Heart left ventricle (tissue), 16 donors: ENCODE results near the gene PCSK1. TPM values are rescaled to one million over a fixed set of nuclear protein-coding genes. Genes with fewer than 3 reads are reported as not detected.

Source experiments
- ATAC-seq, 4 donors: fragments of 200-7000 bp; cut with Tn5 transposase; one replicate each; pipeline ENCODE4 v1.9.1; 2020 to 2022; ENCODE audit warnings: moderate library complexity in 4 of 4, mild to moderate bottlenecking in 3 of 4, moderate number of reproducible peaks in 1 of 4
- DNase-seq, 5 donors: peaks; one replicate each; pipeline ENCODE4 v3.0.0-alpha.2; 2020
- H3K27ac ChIP-seq, 12 donors: fragments of 200-600 bp; sonication (generic) in 4 of 12; one replicate each; pipeline versions ENCODE4 v1.5.0 to v1.8.0; 2016 to 2022; ENCODE audit warnings: mild to moderate bottlenecking in 2 of 12
- H3K27me3 ChIP-seq, 9 donors: fragments of 200-600 bp; sonication (generic) in 2 of 9; one replicate each; pipeline versions ENCODE4 v1.5.1 to v1.8.0; 2016 to 2022; ENCODE audit warnings: mild to moderate bottlenecking in 3 of 9
- H3K36me3 ChIP-seq, 9 donors: fragments of 200-600 bp; sonication (generic) in 2 of 9; one replicate each; pipeline versions ENCODE4 v1.5.0 to v1.8.0; 2018 to 2022; ENCODE audit warnings: mild to moderate bottlenecking in 2 of 9
- H3K4me1 ChIP-seq, 12 donors: fragments of 200-600 bp; sonication (generic) in 4 of 12; one replicate each; pipeline versions ENCODE4 v1.5.0 to v1.8.0; 2016 to 2022; ENCODE audit warnings: mild to moderate bottlenecking in 3 of 12
- H3K4me3 ChIP-seq, 12 donors: fragments of 200-600 bp; sonication (generic) in 4 of 12; one replicate each; pipeline versions ENCODE4 v1.5.0 to v1.8.0; 2017 to 2022; ENCODE audit warnings: mild to moderate bottlenecking in 9 of 12, moderate library complexity in 4 of 12
- H3K9me3 ChIP-seq, 12 donors: fragments of 200-600 bp; sonication (generic) in 4 of 12; one replicate each; pipeline versions ENCODE4 v1.5.0 to v1.8.0; 2016 to 2022; ENCODE audit warnings: mild to moderate bottlenecking in 1 of 12
- CTCF ChIP-seq, 12 donors: fragments of 200-600 bp; sonication (generic) in 4 of 12; IDR thresholded peaks; one replicate each; pipeline versions ENCODE4 v1.5.0 to v1.8.0; 2018 to 2022; ENCODE audit warnings: antibody characterized with exemption in 12 of 12, mild to moderate bottlenecking in 5 of 12
- POLR2A ChIP-seq, 2 donors: fragments of 450-650 bp; IDR thresholded peaks; one replicate each; pipeline ENCODE4 v1.6.1; 2017; ENCODE audit warnings: antibody characterized with exemption in 2 of 2, mild to moderate bottlenecking in 2 of 2, moderate library complexity in 2 of 2
- WGBS, 4 donors: extraction: QIAGEN DNeasy Blood & Tissue Kit in 2 of 4; methylation state at CpG; one replicate each; pipeline versions ENCODE4 v1.1.5 to v1.1.7; 2013 to 2018; 5-methylcytosine and 5-hydroxymethylcytosine counted together
- intact Hi-C, 10 donors: fragments of 100-400 bp; cut with DNase I; formaldehyde crosslinking; loops; one replicate each; pipeline versions ENCODE4 v1.11.1 to v1.14.2; 2022
- polyA plus RNA-seq, 2 donors: library from polyadenylated mRNA; stranded (reverse); fragments of 200-250 nt; gene quantifications; one replicate each; pipeline ENCODE4 v1.2.3, GENCODE V29; 2013
- total RNA-seq, 9 donors: library from RNA; depleted of rRNA in 2 of 9; stranded (reverse); fragments of >200 nt in 2 of 9; fragmentation: NEBNext Ultra II Directional in 3 of 9; extraction: Animal tissue kit (Norgen Biotek cat#: 25700) in 3 of 9; gene quantifications; one replicate each; pipeline versions ENCODE4 v1.1.0 to v1.2.4, GENCODE V29; 2016 to 2023
- donor health status: ischemic (EF 13 %, LVEDD 7.1; RV severe dilation, severe dysfunction).
- donor health status: healthy with polysubstance abuse.
- donor health status: DM: no; HTN: yes; CAD: no.
- donor health status: DM: no; HTN: no; CAD: no.
- donor health status: ischemic (EF 25% LVEDD 6.9; RV normal size, moderate dysfunction).
- donor health status: ischemic (EF 25% LVEDD 5.7; RV mildly dilated, moderate dysfunction).
- donor health status: healthy.
- donor health status: DM: yes; HTN: yes; CAD: no.
- donor health status: ischemic (EF 35%, LVEDD 5.7; RV mildly dilated, moderate dysfunction).
- donor health status: nonischemic (EF 11% LVEDD 7.7; RV severe dilation, severe dysfunction).
- donor health status: DM: yes; HTN: yes; CAD: no.
- donor health status: PGD.
- donor health status: ischemic (EF 29% LVEDD 5.4; RV normal size, mild dysfunction).
- donor health status: nonischemic (EF 23%, LVEDD 6.1; RV moderate dilation, normal function).

PCSK1 gene
- total and polyA plus RNA-seq, 11 donors, result 0.04 to 0.81 (median 0.40) TPM; not detected in 3

- DNase-seq (no peak), ATAC-seq (no peak)
- Histone ChIP-seq H3K27me3 (no peaks in the 10 kb centered on the region), H3K4me3 (no peak overlapping the region), H3K4me1 (peaks cover 0 to 9% (median 0%) of the 10 kb centered on the region in 12 donors), H3K9me3 (no peaks in the 10 kb centered on the region), H3K36me3 (no peaks in the 10 kb centered on the region), H3K27ac (no peak overlapping the region)
- TF ChIP-seq CTCF (IDR thresholded peaks at IDR 0.05) (no peak), POLR2A (IDR thresholded peaks at IDR 0.05) (no peak)
- WGBS, 4 donors, result 43 to 62% (median 54%) methylated on average over 2 of the region's 2 CpGs
- intact Hi-C loops, result no loop called here
Measured at GRCh38 chr5:96350678-96351077, 82.4 kb downstream of the PCSK1 start.

- no peak for ATAC-seq
- no peaks in the 10 kb centered on the region for H3K27me3 ChIP-seq
- intact Hi-C loops, result loop anchor here in 4 of 10 donors (5.0 to 10.0 kb wide), 3 partner anchors 254 to 816 kb away; no protein-coding TSS in a partner anchor
- H3K9me3 ChIP-seq, result no peaks in the 10 kb centered on the region
- 67 to 74% (median 71%) methylated on average over 1 of the region's 1 CpG for WGBS, 4 donors
- H3K4me1 ChIP-seq, result peaks cover 0 to 9% (median 0%) of the 10 kb centered on the region in 12 donors
- DNase-seq, result no peak
- TF ChIP-seq CTCF (IDR thresholded peaks at IDR 0.05) (no peak), POLR2A (IDR thresholded peaks at IDR 0.05) (no peak)
- H3K4me3 ChIP-seq, result no peak overlapping the region
- no peak overlapping the region for H3K27ac ChIP-seq
- no peaks in the 10 kb centered on the region for H3K36me3 ChIP-seq
Measured at GRCh38 chr5:96348536-96348935, 84.5 kb downstream of the PCSK1 start.

GRCh38 chr5:96347502-96348292 is 85.4 kb downstream of the PCSK1 start:
- Histone ChIP-seq H3K27ac (no peak overlapping the region), H3K27me3 (no peaks in the 10 kb centered on the region), H3K36me3 (no peaks in the 10 kb centered on the region), H3K4me3 (no peak overlapping the region), H3K9me3 (no peaks in the 10 kb centered on the region), H3K4me1 (peaks cover 0 to 9% (median 0%) of the 10 kb centered on the region in 12 donors)
- ATAC-seq (no peak), DNase-seq (no peak)
- TF ChIP-seq POLR2A (IDR thresholded peaks at IDR 0.05) (no peak), CTCF (IDR thresholded peaks at IDR 0.05) (no peak)
- intact Hi-C loops, result loop anchor here in 7 of 10 donors (2.0 to 10.0 kb wide), 5 partner anchors 251 to 817 kb away; no protein-coding TSS in a partner anchor
- WGBS, 4 donors, result 83 to 90% (median 87%) methylated on average over 4 of the region's 4 CpGs
